Measurements from ENCODE around the gene COL26A1. TPM values are rescaled to one million over a fixed set of nuclear protein-coding genes. Genes with fewer than 3 reads are reported as not detected.

The COL26A1 gene
- total RNA-seq, 8 experiments from 2014 or later, result 0.87 to 50.5 (median 11.1) TPM; not detected in 1

DNA sequence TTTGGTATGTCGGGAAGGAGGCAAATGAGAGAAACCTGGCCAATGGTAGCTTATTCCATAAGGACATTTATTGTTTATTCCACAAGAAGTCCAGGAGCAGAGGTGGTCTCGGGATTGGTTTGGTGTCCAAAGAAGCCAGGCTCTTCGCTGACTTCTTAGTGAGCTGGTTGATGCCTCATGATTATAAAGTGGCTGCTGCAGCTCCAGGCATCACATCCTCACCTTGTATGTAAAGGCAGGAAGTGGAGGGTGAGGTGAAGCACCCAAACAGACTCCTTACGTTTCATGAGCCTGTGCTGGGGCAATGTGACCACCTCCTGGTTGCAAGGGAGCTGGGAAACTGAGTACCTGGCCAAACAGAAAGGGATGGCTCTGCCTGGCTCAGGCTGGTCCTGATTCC, 174.0 kb downstream of the COL26A1 start:
- WGBS, 10 experiments, result 74 to 100% (median 90%) methylated on average over 1 to 3 of the region's 4 CpGs; no CpG with 5 or more reads in 4 of the 10 experiments
- H3K4me3 ChIP-seq, result no peak overlapping the region
- no peak for ATAC-seq (replicated peaks in 6 of 8)
- in situ Hi-C loops (cut with MboI; ENCODE audit: low pct_unique_long_range_greater_than_20kb in 2 of 9, low sequenced_read_pairs in 9 of 9, unreplicated experiment in 9 of 9), result loop anchor here in 2 of 9 experiments (25.0 kb wide), 1 partner anchor 726 kb away; no protein-coding TSS in a partner anchor
- no peak overlapping the region for H3K27ac ChIP-seq
- peaks cover 2 to 9% of the 10 kb centered on the region in 2 donors for H3K4me1 ChIP-seq (replicated peaks in 1 of 2)

DNA sequence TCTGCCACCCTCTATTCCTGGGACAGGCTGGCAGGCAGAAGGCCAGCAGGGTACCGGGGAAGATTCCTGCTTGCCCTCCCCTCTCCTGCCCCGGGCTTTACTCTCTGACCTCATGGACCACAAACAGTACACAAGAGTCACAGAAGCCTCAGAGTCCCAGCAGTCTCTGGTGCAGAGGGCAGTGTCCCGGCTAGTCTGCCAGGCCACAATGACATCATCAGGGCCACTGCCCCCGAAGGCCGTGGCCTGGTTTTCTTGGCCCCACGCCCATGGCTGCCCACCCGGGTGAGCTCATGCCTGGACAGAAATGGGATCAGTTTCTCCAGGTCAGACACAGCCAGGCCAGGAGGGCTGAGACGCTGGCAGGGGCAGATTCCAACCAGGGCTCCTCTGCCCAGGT, 174.5 kb downstream of the COL26A1 start:
- H3K4me3 ChIP-seq, result no peak overlapping the region
- no peak overlapping the region for H3K27ac ChIP-seq
- ATAC-seq (replicated peaks in 6 of 8), result no peak
- in situ Hi-C loops (cut with MboI; ENCODE audit: low pct_unique_long_range_greater_than_20kb in 2 of 9, low sequenced_read_pairs in 9 of 9, unreplicated experiment in 9 of 9), result loop anchor here in 2 of 9 experiments (25.0 kb wide), 1 partner anchor 725 kb away; no protein-coding TSS in a partner anchor
- peaks cover 0 to 6% of the 10 kb centered on the region in 2 donors for H3K4me1 ChIP-seq (replicated peaks in 1 of 2)
- WGBS, 10 experiments, result 20 to 100% (median 82%) methylated on average over 1 to 2 of the region's 8 CpGs; no CpG with 5 or more reads in 7 of the 10 experiments

DNA sequence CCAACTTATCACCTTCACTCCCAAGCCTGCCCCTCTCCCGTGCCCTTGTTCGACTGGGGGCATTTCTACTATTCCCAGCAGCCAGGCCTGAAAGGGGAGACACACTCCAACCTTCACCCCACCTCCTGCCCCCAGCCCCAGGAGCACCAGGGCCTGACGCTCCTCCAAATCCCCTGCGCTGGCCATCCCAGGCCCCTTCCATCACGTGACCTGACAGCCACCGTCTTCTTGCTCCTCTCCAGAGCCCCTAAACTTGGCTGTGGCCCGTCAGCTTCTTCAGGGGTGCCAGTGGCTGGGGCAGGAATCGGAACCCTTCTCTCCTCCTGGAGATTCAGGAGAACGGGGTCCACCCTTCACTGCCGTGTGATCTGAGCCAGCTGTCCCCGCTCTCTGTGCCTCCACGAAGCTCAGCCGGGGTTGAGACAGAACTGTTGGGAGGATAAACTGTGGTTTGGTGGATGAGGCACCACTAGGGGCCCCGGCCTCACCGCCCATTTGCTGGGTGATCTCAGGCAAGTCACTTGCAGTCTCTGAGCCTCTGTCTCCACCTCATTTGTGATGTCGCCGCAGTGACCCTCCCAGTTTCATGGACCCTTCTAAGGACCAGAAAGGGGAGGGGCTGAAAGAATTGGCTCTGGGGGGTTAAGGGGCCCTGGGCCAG, 175.4 kb downstream of the COL26A1 start:
- peaks cover 0 to 6% of the 10 kb centered on the region in 2 donors for H3K4me1 ChIP-seq (replicated peaks in 1 of 2)
- no peak for ATAC-seq (replicated peaks in 6 of 8)
- H3K27ac ChIP-seq, result peak overlapping the region in 1 of 2 donors; percentile 40
- WGBS, 10 experiments, result 40 to 100% (median 80%) methylated on average over 1 to 5 of the region's 17 CpGs; no CpG with 5 or more reads in 2 of the 10 experiments
- H3K4me3 ChIP-seq, result no peak overlapping the region
- in situ Hi-C loops (cut with MboI; ENCODE audit: low pct_unique_long_range_greater_than_20kb in 2 of 9, low sequenced_read_pairs in 9 of 9, unreplicated experiment in 9 of 9), result loop anchor here in 2 of 9 experiments (25.0 kb wide), 1 partner anchor 724 kb away; no protein-coding TSS in a partner anchor

DNA sequence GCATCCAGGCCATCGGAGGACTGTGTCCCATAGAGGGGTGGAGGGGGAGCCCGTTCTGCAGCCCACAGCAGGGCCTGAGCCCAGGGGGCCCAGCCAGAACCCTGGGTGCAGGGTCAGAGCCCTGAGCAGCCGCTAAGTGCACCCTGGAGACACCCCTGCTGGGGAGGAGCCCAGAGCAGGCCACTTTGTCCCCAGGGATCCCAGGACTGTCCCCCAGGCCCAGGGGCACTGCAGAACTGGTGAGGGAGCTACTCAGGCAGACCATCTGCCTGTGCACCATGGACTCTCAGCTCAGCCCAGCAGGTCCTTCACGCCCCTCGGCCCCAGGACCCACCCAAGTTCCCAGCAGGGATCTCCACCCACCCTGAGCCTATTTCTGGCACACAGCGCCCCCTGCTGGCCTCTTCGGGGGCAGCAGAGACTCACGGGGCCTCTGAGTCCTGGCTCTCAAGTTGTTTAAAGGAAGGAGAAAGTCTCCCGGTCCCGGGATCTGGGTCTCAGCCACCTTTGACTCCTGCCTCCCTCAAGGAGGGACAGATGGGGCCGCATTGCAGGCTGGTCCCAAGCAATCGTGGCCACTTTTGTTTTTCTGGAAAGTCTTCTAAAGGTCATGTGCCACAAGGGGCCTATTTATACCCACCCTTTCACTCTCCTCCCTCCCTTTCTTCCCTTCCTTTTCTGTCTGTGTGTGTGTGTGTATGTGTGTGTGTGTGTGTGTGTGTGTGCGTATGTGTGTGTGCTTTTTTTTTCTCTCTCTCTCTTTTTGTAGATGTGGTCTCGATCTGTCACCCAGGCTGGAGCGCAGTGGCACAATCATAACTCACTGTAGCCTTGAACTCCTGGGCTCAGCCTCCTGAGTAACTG, 176.2 kb downstream of the COL26A1 start:
- Histone ChIP-seq H3K27ac (peak overlapping the region in 1 of 2 donors; percentile 40), H3K4me1 (replicated peaks in 1 of 2) (peaks cover 0 to 6% of the 10 kb centered on the region in 2 donors), H3K4me3 (no peak overlapping the region)
- WGBS, 10 experiments, result 0 to 20% methylated on average over 1 to 5 of the region's 15 CpGs; no CpG with 5 or more reads in 8 of the 10 experiments
- in situ Hi-C loops (cut with MboI; ENCODE audit: low pct_unique_long_range_greater_than_20kb in 2 of 9, low sequenced_read_pairs in 9 of 9, unreplicated experiment in 9 of 9), result loop anchor here in 2 of 9 experiments (25.0 kb wide), 1 partner anchor 723 kb away; no protein-coding TSS in a partner anchor
- ATAC-seq (replicated peaks in 6 of 8), result peak; percentile 79 to 95 (median 85)

DNA sequence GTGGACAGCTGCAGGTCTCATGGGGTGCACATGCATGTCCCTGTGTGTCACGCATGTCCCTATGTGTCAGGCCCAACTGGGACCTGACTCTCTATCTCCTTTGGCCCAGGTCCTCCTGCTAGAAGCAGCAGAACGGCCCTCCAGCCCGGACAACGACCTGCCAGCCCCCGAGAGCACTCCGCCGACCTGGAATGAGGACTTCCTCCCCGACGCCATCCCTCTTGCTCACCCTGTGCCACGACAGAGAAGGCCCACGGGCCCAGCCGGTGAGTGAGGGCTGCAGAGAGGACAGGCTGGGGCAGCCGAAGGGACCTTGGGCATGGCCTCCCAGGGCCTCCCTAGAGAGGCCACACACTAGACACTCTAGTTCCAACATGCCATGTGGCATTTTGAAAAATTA, 177.1 kb downstream of the COL26A1 start:
- in situ Hi-C loops (cut with MboI; ENCODE audit: low pct_unique_long_range_greater_than_20kb in 2 of 9, low sequenced_read_pairs in 9 of 9, unreplicated experiment in 9 of 9), result loop anchor here in 7 of 9 experiments (10.0 to 25.0 kb wide), 3 partner anchors 723 to 735 kb away; no protein-coding TSS in a partner anchor
- 62 to 93% (median 87%) methylated on average over 3 to 9 of the region's 13 CpGs; no CpG with 5 or more reads in 6 of the 10 experiments for WGBS, 10 experiments
- Histone ChIP-seq H3K4me1 (replicated peaks in 1 of 2) (peaks cover 0 to 6% of the 10 kb centered on the region in 2 donors), H3K27ac (no peak overlapping the region), H3K4me3 (no peak overlapping the region)
- ATAC-seq (replicated peaks in 6 of 8), result no peak

DNA sequence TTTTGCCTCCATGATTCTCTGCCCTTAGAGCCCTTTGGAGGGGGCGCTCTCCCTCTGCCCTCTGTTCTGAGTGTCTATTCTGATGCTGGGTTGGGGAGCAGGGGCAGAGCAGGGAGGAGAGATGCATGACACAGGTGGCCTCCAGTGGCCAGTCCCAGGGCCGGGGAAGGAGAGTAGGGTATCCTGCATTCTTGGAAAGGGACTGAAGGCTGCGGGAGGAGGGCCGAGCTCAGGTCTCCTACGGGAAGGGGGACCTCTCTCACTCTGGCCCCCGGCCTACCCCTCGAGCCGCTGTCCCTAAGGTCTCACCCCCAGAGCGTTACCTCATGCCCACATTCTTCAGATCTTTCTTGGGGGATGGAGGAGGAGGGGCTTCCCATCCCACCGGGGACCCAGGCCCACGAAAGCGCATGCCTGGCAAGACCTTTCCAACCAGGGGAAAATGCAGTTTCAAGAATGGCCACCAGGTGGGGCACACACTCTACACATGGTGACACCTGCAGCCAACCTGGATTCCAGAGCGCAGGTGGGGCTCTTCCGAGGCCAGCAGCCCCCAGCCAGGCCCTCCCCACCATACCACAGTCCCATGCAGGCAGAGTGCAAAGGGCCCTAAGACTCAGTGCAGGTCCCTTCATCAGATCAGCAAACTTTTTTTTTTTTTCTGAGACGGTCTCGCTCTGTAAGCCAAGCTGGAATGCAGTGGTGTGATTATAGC, 180.0 kb downstream of the COL26A1 start:
- ATAC-seq (replicated peaks in 6 of 8), result peak; percentile 13 to 67 (median 54)
- peaks cover 0 to 6% of the 10 kb centered on the region in 2 donors for H3K4me1 ChIP-seq (replicated peaks in 1 of 2)
- WGBS, 10 experiments, result 0 to 80% (median 20%) methylated on average over 1 to 7 of the region's 16 CpGs; no CpG with 5 or more reads in 5 of the 10 experiments
- no peak overlapping the region for H3K4me3 ChIP-seq
- no peak overlapping the region for H3K27ac ChIP-seq
- in situ Hi-C loops (cut with MboI; ENCODE audit: low pct_unique_long_range_greater_than_20kb in 2 of 9, low sequenced_read_pairs in 9 of 9, unreplicated experiment in 9 of 9), result loop anchor here in 7 of 9 experiments (10.0 to 25.0 kb wide), 3 partner anchors 720 to 732 kb away; no protein-coding TSS in a partner anchor

DNA sequence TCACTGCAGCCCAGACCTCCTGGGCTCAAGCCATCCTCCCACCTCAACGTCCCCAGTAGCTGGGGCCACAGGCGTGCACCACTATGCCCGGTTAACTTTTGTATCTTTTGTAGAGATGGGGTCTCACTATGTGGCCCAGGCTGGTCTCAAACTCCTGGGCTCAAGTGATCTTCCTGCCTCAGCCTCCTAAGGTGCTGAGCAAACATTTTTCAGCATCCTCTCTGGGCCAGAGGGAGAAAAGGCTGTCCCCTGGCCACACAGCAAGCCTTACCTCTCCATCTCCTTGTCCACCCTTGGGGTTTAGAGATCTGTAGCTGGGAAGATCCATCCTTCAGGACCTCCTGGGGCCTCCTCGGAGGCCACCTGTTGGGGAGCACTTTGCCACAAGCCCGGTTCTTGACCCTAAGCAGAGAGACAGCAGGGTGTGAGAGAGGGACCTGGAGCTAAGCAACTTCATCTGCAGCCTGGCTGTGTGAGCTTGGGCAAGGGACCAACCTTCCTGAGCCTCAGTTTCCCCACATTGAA, 180.6 kb downstream of the COL26A1 start:
- in situ Hi-C loops (cut with MboI; ENCODE audit: low pct_unique_long_range_greater_than_20kb in 2 of 9, low sequenced_read_pairs in 9 of 9, unreplicated experiment in 9 of 9), result loop anchor here in 7 of 9 experiments (10.0 to 25.0 kb wide), 3 partner anchors 719 to 731 kb away; no protein-coding TSS in a partner anchor
- Histone ChIP-seq H3K4me1 (replicated peaks in 1 of 2) (peaks cover 0 to 6% of the 10 kb centered on the region in 2 donors), H3K27ac (no peak overlapping the region), H3K4me3 (no peak overlapping the region)
- no peak for ATAC-seq (replicated peaks in 6 of 8)
- 0 to 100% (median 0%) methylated on average over 1 to 3 of the region's 5 CpGs; no CpG with 5 or more reads in 5 of the 10 experiments for WGBS, 10 experiments

DNA sequence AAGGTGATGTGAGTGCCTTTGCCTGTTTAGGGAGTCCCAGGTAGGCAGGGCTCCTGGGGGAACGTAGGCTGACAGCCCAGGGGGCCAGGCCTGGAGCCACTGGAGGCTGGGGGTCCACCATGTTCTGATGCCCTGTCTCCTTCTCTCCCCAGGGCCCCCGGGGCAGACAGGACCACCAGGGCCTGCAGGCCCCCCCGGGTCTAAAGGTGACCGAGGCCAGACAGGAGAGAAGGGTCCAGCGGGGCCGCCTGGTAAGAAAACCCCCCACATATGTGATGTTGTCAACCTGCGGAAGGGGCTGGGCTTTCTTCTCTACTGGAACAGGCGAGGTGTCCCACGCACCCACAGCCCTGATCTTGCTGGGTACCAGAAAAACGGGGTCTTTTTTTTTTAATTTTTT, 181.2 kb downstream of the COL26A1 start:
- Histone ChIP-seq H3K27ac (no peak overlapping the region), H3K4me1 (replicated peaks in 1 of 2) (peaks cover 0 to 2% of the 10 kb centered on the region in 2 donors), H3K4me3 (no peak overlapping the region)
- ATAC-seq (replicated peaks in 6 of 8), result no peak
- 20 to 88% methylated on average over 1 to 10 of the region's 10 CpGs; no CpG with 5 or more reads in 8 of the 10 experiments for WGBS, 10 experiments
- in situ Hi-C loops (cut with MboI; ENCODE audit: low pct_unique_long_range_greater_than_20kb in 2 of 9, low sequenced_read_pairs in 9 of 9, unreplicated experiment in 9 of 9), result loop anchor here in 7 of 9 experiments (10.0 to 25.0 kb wide), 3 partner anchors 718 to 731 kb away; no protein-coding TSS in a partner anchor

DNA sequence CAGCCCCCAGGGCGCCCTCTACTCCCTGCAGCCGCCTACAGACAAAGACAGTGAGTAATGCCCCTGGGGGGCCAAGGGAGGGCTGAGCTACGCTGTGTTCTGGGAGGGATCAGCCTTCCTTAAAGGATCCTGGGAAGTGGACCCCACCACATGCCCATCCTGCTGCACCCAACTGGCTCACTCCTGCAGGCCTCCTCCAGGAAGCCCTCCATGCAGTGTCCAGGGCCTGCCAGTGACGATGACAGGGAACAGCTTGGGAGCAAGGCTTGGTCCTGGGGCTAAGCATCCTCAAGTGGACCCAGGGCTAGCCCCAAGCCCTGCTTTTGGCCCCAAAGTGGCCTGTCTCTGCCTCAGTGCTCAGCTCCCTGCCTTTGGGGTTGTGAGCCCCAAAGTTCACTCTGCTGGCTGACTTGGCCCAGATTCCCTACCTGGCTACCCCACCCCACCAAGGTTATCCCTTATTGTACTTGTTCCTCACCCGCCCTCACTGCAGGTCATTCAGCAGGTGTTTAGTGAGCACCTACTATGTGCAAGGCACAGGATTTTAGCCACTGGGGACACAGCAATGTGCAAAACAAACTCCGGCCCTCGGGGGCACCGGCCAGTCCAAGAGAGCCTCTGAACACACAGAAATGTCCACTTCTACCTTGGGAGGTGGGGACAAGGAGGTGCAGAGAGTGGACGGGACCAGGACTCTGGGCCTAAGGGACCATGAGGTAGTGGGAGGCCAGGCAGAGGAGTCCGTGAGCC, 182.9 kb downstream of the COL26A1 start:
- ATAC-seq (replicated peaks in 6 of 8), result no peak
- WGBS, 10 experiments, result 43 to 100% (median 95%) methylated on average over 1 to 5 of the region's 10 CpGs; no CpG with 5 or more reads in 4 of the 10 experiments
- in situ Hi-C loops (cut with MboI; ENCODE audit: low pct_unique_long_range_greater_than_20kb in 2 of 9, low sequenced_read_pairs in 9 of 9, unreplicated experiment in 9 of 9), result loop anchor here in 7 of 9 experiments (10.0 to 25.0 kb wide), 3 partner anchors 717 to 729 kb away; no protein-coding TSS in a partner anchor
- Histone ChIP-seq H3K4me3 (no peak overlapping the region), H3K27ac (no peak overlapping the region), H3K4me1 (replicated peaks in 1 of 2) (no peaks in the 10 kb centered on the region)

DNA sequence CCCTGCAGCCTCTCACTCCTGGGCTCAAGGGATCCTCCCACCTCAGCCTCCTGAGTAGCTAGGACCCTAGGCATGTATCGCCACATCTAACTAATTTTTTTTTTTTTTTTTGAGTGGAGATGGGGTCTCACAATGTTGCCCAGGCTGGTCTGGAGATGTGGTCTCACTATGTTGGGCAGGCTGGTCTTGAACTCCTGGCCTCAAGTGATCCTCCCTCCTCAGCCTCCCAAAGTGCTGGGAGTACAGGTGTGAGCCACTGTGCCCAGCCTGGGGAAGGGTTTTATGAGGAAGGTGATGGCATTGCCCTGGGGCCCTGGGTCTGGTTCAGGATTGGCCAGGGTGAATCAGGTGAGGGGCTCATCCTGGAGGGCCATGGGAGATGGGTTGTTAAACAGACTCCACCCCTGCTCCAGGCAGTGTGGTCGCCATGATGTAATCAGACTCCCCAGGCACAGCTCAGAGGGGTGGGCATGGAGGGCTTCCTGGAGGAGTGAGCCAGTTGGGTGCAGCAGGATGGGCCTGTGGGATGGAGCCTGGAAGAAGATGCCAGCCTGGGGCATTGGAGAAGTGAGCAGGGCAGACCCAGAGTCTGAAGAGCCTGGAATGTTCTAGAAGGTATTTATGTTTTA, 183.7 kb downstream of the COL26A1 start:
- peaks cover 0 to 7% of the 10 kb centered on the region in 2 donors for H3K4me1 ChIP-seq (replicated peaks in 1 of 2)
- no peak overlapping the region for H3K4me3 ChIP-seq
- no peak for ATAC-seq (replicated peaks in 6 of 8)
- 60 to 100% (median 100%) methylated on average over 1 of the region's 2 CpGs; no CpG with 5 or more reads in 7 of the 10 experiments for WGBS, 10 experiments
- in situ Hi-C loops (cut with MboI; ENCODE audit: low pct_unique_long_range_greater_than_20kb in 2 of 9, low sequenced_read_pairs in 9 of 9, unreplicated experiment in 9 of 9), result loop anchor here in 7 of 9 experiments (10.0 to 25.0 kb wide), 3 partner anchors 716 to 728 kb away; no protein-coding TSS in a partner anchor
- H3K27ac ChIP-seq, result no peak overlapping the region
